ENCODE measurements around the gene SCGB1A1. TPM values are rescaled to one million over a fixed set of nuclear protein-coding genes. Genes with fewer than 3 reads are reported as not detected.

The SCGB1A1 gene
- total and polyA plus RNA-seq, 2 donors (not counting 1 experiment from before 2014, with no cell fraction given) = not detected

- no peak for DNase-seq (ENCODE audit: low read depth in 2 of 2)
- H3K4me3 ChIP-seq (replicated peaks in 1 of 4; ENCODE audit: control extremely low read depth in 1 of 4, insufficient read depth in 1 of 4, low read depth in 3 of 4, low read length in 4 of 4) = no peak overlapping the region
- H3K27ac ChIP-seq (ENCODE audit: insufficient read depth, low read length) = no peak overlapping the region
- H4K20me1 ChIP-seq (ENCODE audit: control insufficient read depth, extremely low read depth, insufficient read depth, low read length) = no peaks in the 10 kb centered on the region
- no peak overlapping the region for H3K4me2 ChIP-seq (ENCODE audit: extremely low read depth, insufficient read depth, low read length)
- no peaks in the 10 kb centered on the region for H3K36me3 ChIP-seq (ENCODE audit: control insufficient read depth, insufficient read depth, low read length)
- TF ChIP-seq CTCF (conservative IDR thresholded peaks at IDR 0.05 in 1 of 2, IDR thresholded peaks at IDR 0.05 in 1 of 2; ENCODE audit: low read depth in 1 of 2, low read length in 2 of 2) = no peak
- no peak for TF ChIP-seq EZH2 (IDR thresholded peaks at IDR 0.05; ENCODE audit: low read length, missing control alignments)
- no peaks in the 10 kb centered on the region for H3K4me1 ChIP-seq (ENCODE audit: control insufficient read depth, extremely low read depth, insufficient read depth, low read length)
- H3K9ac ChIP-seq (ENCODE audit: insufficient read depth, low read length) = no peak overlapping the region
- H3K79me2 ChIP-seq (ENCODE audit: control insufficient read depth, insufficient read depth, low read length) = no peaks in the 10 kb centered on the region
- no peak overlapping the region for H2AFZ ChIP-seq (ENCODE audit: low read length)
- H3K9me3 ChIP-seq (ENCODE audit: control insufficient read depth, insufficient read depth, low read depth, low read length) = no peaks in the 10 kb centered on the region
- no peaks in the 10 kb centered on the region for H3K27me3 ChIP-seq (ENCODE audit: control insufficient read depth, insufficient read depth, low read length)
These were observed 43.7 kb downstream of the SCGB1A1 start for GRCh38 chr11:62462508-62462892.

GRCh38 chr11:62463121-62463542, 44.3 kb downstream of the SCGB1A1 start:
- Histone ChIP-seq H3K9me3 (ENCODE audit: control insufficient read depth, insufficient read depth, low read depth, low read length) (no peaks in the 10 kb centered on the region), H2AFZ (ENCODE audit: low read length) (no peak overlapping the region), H3K27ac (ENCODE audit: insufficient read depth, low read length) (no peak overlapping the region), H3K4me2 (ENCODE audit: extremely low read depth, insufficient read depth, low read length) (no peak overlapping the region), H3K4me3 (replicated peaks in 1 of 4; ENCODE audit: control extremely low read depth in 1 of 4, insufficient read depth in 1 of 4, low read depth in 3 of 4, low read length in 4 of 4) (no peak overlapping the region), H3K36me3 (ENCODE audit: control insufficient read depth, insufficient read depth, low read length) (no peaks in the 10 kb centered on the region), H3K4me1 (ENCODE audit: control insufficient read depth, extremely low read depth, insufficient read depth, low read length) (no peaks in the 10 kb centered on the region), H3K27me3 (ENCODE audit: control insufficient read depth, insufficient read depth, low read length) (no peaks in the 10 kb centered on the region), H3K9ac (ENCODE audit: insufficient read depth, low read length) (no peak overlapping the region), H4K20me1 (ENCODE audit: control insufficient read depth, extremely low read depth, insufficient read depth, low read length) (no peaks in the 10 kb centered on the region), H3K79me2 (ENCODE audit: control insufficient read depth, insufficient read depth, low read length) (no peaks in the 10 kb centered on the region)
- no peak for TF ChIP-seq CTCF (conservative IDR thresholded peaks at IDR 0.05 in 1 of 2, IDR thresholded peaks at IDR 0.05 in 1 of 2; ENCODE audit: low read depth in 1 of 2, low read length in 2 of 2)
- TF ChIP-seq EZH2 (IDR thresholded peaks at IDR 0.05; ENCODE audit: low read length, missing control alignments) = no peak
- no peak for DNase-seq (ENCODE audit: low read depth in 2 of 2)

GRCh38 chr11:62464655-62465054, 45.8 kb downstream of the SCGB1A1 start:
- no peak overlapping the region for H2AFZ ChIP-seq (ENCODE audit: low read length)
- H3K4me3 ChIP-seq (replicated peaks in 1 of 4; ENCODE audit: control extremely low read depth in 1 of 4, insufficient read depth in 1 of 4, low read depth in 3 of 4, low read length in 4 of 4) = no peak overlapping the region
- H3K9ac ChIP-seq (ENCODE audit: insufficient read depth, low read length) = no peak overlapping the region
- H3K9me3 ChIP-seq (ENCODE audit: control insufficient read depth, insufficient read depth, low read depth, low read length) = no peaks in the 10 kb centered on the region
- H3K36me3 ChIP-seq (ENCODE audit: control insufficient read depth, insufficient read depth, low read length) = no peaks in the 10 kb centered on the region
- H3K27ac ChIP-seq (ENCODE audit: insufficient read depth, low read length) = no peak overlapping the region
- H3K4me1 ChIP-seq (ENCODE audit: control insufficient read depth, extremely low read depth, insufficient read depth, low read length) = no peaks in the 10 kb centered on the region
- no peak overlapping the region for H3K4me2 ChIP-seq (ENCODE audit: extremely low read depth, insufficient read depth, low read length)
- H3K27me3 ChIP-seq (ENCODE audit: control insufficient read depth, insufficient read depth, low read length) = no peaks in the 10 kb centered on the region
- H4K20me1 ChIP-seq (ENCODE audit: control insufficient read depth, extremely low read depth, insufficient read depth, low read length) = no peaks in the 10 kb centered on the region
- DNase-seq (ENCODE audit: low read depth in 2 of 2) = no peak
- no peaks in the 10 kb centered on the region for H3K79me2 ChIP-seq (ENCODE audit: control insufficient read depth, insufficient read depth, low read length)
- no peak for TF ChIP-seq EZH2 (IDR thresholded peaks at IDR 0.05; ENCODE audit: low read length, missing control alignments)
- TF ChIP-seq CTCF (conservative IDR thresholded peaks at IDR 0.05 in 1 of 2, IDR thresholded peaks at IDR 0.05 in 1 of 2; ENCODE audit: low read depth in 1 of 2, low read length in 2 of 2) = no peak
